ENCODE results near the gene MANF. TPM values are rescaled to one million over a fixed set of nuclear protein-coding genes. Genes with fewer than 3 reads are reported as not detected.

MANF gene
- total RNA-seq, 5 donors from 2014 or later (not counting 1 experiment from before 2014, with no cell fraction given) = 36.4 to 71.9 (median 56.7) TPM

DNA sequence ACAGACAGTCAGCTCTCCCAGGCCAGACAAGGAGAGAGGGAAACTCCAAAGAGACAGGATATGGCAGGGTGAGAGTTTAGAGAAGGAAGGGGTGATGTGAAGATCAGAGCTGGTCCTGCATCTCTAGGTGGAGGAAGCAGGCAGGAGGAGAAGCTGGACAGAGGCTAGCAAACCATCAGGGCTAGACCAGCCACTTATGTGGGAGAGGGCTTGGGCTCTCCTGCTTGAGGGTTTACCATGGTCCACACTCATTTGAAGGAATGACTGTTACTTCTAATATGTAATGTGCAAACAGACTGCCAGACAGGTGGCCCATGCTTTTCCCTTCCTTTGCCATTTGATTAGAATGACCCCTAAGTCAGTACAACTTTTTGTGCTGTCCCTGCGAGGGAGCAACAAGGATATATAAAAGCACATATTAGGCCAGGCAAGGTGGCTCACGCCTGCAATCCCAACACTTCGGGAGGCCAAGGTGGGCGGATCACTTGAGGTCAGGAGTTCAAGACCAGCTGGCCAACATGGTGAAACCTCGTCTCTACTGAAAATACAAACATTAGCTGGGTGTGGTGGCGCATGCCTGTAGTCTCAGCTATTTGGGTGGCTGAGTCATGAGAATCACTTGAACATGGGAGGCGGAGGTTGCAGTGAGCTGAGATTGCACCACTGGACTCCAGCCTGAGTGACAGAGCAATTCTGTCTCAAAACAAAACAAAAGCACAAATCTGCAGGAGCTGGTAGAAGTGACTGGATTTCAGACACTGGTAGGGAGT, 41.0 kb upstream of the MANF start:
- Mint-ChIP-seq H3K27ac (no peak overlapping the region), H3K27me3 (peaks cover 0 to 1% of the 10 kb centered on the region in 2 donors)
- H3K27ac ChIP-seq (ENCODE audit: low read length) = no peak overlapping the region

GRCh38 chr3:51350751-51351150, 34.3 kb upstream of the MANF start:
- Histone ChIP-seq H3K4me1 (ENCODE audit: control insufficient read depth in 1 of 2, extremely low read depth in 1 of 2, insufficient read depth in 2 of 2, low read length in 2 of 2) (no peaks in the 10 kb centered on the region), H3K9me3 (no peaks in the 10 kb centered on the region), H3K4me3 (ENCODE audit: control insufficient read depth in 1 of 2, extremely low read depth in 1 of 2, low read length in 1 of 2) (no peak overlapping the region), H3K27me3 (replicated peaks in 1 of 2; ENCODE audit: control insufficient read depth in 2 of 2, extremely low read depth in 1 of 2, insufficient read depth in 2 of 2, low read length in 1 of 2) (no peaks in the 10 kb centered on the region), H3K36me3 (ENCODE audit: control insufficient read depth in 2 of 2, extremely low read depth in 1 of 2, insufficient read depth in 1 of 2, low read length in 1 of 2) (no peaks in the 10 kb centered on the region), H3K27ac (ENCODE audit: low read length) (no peak overlapping the region)
- CTCF ChIA-PET = no interaction called here
- peaks cover 0 to 4% of the 10 kb centered on the region in 2 donors for H3K27me3 Mint-ChIP-seq
- no CpG with 5 or more reads among the region's 1 CpG for WGBS (ENCODE audit: insufficient coverage)
- ATAC-seq (replicated peaks in 1 of 4) = no peak
- no peaks in the 10 kb centered on the region for H3K9me3 Mint-ChIP-seq
- no peak for DNase-seq
- peaks cover 3 to 5% (median 5%) of the 10 kb centered on the region in 3 donors for H3K4me1 Mint-ChIP-seq
- no peak overlapping the region for H3K27ac Mint-ChIP-seq
- POLR2A ChIA-PET = no interaction called here
- H3K4me3 Mint-ChIP-seq = no peak overlapping the region
- peaks cover 6% of the 10 kb centered on the region for H3K36me3 Mint-ChIP-seq

More for the DNA sequence above, 41.0 kb upstream of the MANF start:
- 91% methylated on average over 4 of the region's 7 CpGs for WGBS (ENCODE audit: insufficient coverage)
- no peak for ATAC-seq (replicated peaks in 1 of 4)
- no peaks in the 10 kb centered on the region for H3K9me3 Mint-ChIP-seq
- Histone ChIP-seq H3K4me1 (ENCODE audit: control insufficient read depth in 1 of 2, extremely low read depth in 1 of 2, insufficient read depth in 2 of 2, low read length in 2 of 2) (no peaks in the 10 kb centered on the region), H3K27me3 (replicated peaks in 1 of 2; ENCODE audit: control insufficient read depth in 2 of 2, extremely low read depth in 1 of 2, insufficient read depth in 2 of 2, low read length in 1 of 2) (no peaks in the 10 kb centered on the region), H3K36me3 (ENCODE audit: control insufficient read depth in 2 of 2, extremely low read depth in 1 of 2, insufficient read depth in 1 of 2, low read length in 1 of 2) (no peaks in the 10 kb centered on the region), H3K4me3 (ENCODE audit: control insufficient read depth in 1 of 2, extremely low read depth in 1 of 2, low read length in 1 of 2) (no peak overlapping the region), H3K9me3 (no peaks in the 10 kb centered on the region)
- DNase-seq = no peak
- ChIA-PET POLR2A (no interaction called here), CTCF (interaction anchor here in 1 of 2 donors (0.6 kb wide), 1 partner anchor 398 kb away, joined by 3 read pairs; no protein-coding TSS in a partner anchor)
- H3K4me3 Mint-ChIP-seq = no peak overlapping the region
- peaks cover 2% of the 10 kb centered on the region for H3K36me3 Mint-ChIP-seq
- no peaks in the 10 kb centered on the region for H3K4me1 Mint-ChIP-seq

DNA sequence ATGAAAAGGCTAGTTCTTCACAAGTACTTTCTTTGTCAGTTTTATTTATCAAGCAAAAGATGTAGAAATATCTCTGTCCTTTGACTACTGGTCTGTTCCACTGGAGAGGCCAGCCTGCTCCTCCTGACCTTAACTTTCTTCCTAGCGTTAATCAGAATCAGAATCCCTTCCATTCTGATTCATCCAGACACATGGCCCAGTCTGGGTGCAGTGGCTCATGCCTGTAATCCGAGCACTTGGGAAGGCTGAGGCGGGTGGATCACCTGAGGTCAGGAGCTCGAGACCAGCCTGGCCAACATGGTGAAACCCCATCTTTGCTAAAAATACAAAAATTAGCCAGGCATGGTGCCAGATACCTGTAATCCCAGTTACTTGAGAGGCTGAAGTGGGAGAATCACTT, 32.0 kb upstream of the MANF start:
- ATAC-seq (replicated peaks in 1 of 4) (no peak), DNase-seq (no peak)
- no peak overlapping the region for H3K4me3 Mint-ChIP-seq

GRCh38 chr3:51353691-51354090, 31.4 kb upstream of the MANF start:
- ChIA-PET POLR2A (no interaction called here), CTCF (no interaction called here)
- Mint-ChIP-seq H3K4me1 (peaks cover 3 to 5% (median 5%) of the 10 kb centered on the region in 3 donors), H3K36me3 (peaks cover 6% of the 10 kb centered on the region), H3K9me3 (no peaks in the 10 kb centered on the region), H3K4me3 (no peak overlapping the region), H3K27me3 (peaks cover 0 to 4% of the 10 kb centered on the region in 2 donors), H3K27ac (no peak overlapping the region)
- DNase-seq (no peak), ATAC-seq (replicated peaks in 1 of 4) (no peak)
- Histone ChIP-seq H3K36me3 (ENCODE audit: control insufficient read depth in 2 of 2, extremely low read depth in 1 of 2, insufficient read depth in 1 of 2, low read length in 1 of 2) (no peaks in the 10 kb centered on the region), H3K4me1 (ENCODE audit: control insufficient read depth in 1 of 2, extremely low read depth in 1 of 2, insufficient read depth in 2 of 2, low read length in 2 of 2) (no peaks in the 10 kb centered on the region), H3K27me3 (replicated peaks in 1 of 2; ENCODE audit: control insufficient read depth in 2 of 2, extremely low read depth in 1 of 2, insufficient read depth in 2 of 2, low read length in 1 of 2) (no peaks in the 10 kb centered on the region), H3K27ac (ENCODE audit: low read length) (no peak overlapping the region), H3K4me3 (ENCODE audit: control insufficient read depth in 1 of 2, extremely low read depth in 1 of 2, low read length in 1 of 2) (no peak overlapping the region), H3K9me3 (no peaks in the 10 kb centered on the region)
- 100% methylated on average over 1 of the region's 1 CpG for WGBS (ENCODE audit: insufficient coverage)

More for the DNA sequence above, 32.0 kb upstream of the MANF start:
- no peaks in the 10 kb centered on the region for H3K27me3 ChIP-seq (replicated peaks in 1 of 2; ENCODE audit: control insufficient read depth in 2 of 2, extremely low read depth in 1 of 2, insufficient read depth in 2 of 2, low read length in 1 of 2)
- H3K4me1 ChIP-seq (ENCODE audit: control insufficient read depth in 1 of 2, extremely low read depth in 1 of 2, insufficient read depth in 2 of 2, low read length in 2 of 2) = no peaks in the 10 kb centered on the region
- no peak overlapping the region for H3K27ac ChIP-seq (ENCODE audit: low read length)
- H3K27ac Mint-ChIP-seq = no peak overlapping the region
- CTCF ChIA-PET = no interaction called here
- no peaks in the 10 kb centered on the region for H3K9me3 ChIP-seq
- POLR2A ChIA-PET = no interaction called here
- H3K27me3 Mint-ChIP-seq = peaks cover 0 to 4% of the 10 kb centered on the region in 2 donors
- no peaks in the 10 kb centered on the region for H3K9me3 Mint-ChIP-seq
- H3K4me3 ChIP-seq (ENCODE audit: control insufficient read depth in 1 of 2, extremely low read depth in 1 of 2, low read length in 1 of 2) = no peak overlapping the region
- H3K4me1 Mint-ChIP-seq = peaks cover 3 to 5% (median 5%) of the 10 kb centered on the region in 3 donors
- peaks cover 6% of the 10 kb centered on the region for H3K36me3 Mint-ChIP-seq
- H3K36me3 ChIP-seq (ENCODE audit: control insufficient read depth in 2 of 2, extremely low read depth in 1 of 2, insufficient read depth in 1 of 2, low read length in 1 of 2) = no peaks in the 10 kb centered on the region
- WGBS (ENCODE audit: insufficient coverage) = 88% methylated on average over 1 of the region's 4 CpGs

DNA sequence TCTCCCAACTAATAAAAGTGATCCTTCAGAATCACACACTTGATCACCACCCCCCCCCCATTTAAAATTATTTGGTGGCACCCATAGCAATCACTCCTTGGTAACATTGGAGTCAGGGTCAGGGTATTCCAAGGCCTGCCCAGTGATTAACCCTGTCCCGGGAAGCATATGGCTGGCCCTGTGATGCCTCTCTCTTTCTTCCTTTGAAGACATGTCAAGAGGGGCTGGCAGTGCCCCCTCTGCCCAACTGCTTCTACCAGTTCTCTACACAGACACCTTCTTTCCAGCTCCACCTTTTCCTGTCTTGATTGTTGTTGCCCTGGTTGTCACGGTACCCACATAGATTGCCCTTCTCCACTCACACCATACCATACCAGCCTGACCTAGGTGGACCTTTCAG, 30.9 kb upstream of the MANF start:
- DNase-seq (no peak), ATAC-seq (replicated peaks in 1 of 4) (no peak)
- H3K36me3 Mint-ChIP-seq = peaks cover 6% of the 10 kb centered on the region
- no peaks in the 10 kb centered on the region for H3K9me3 Mint-ChIP-seq
- CTCF ChIA-PET = no interaction called here
- no peaks in the 10 kb centered on the region for H3K36me3 ChIP-seq (ENCODE audit: control insufficient read depth in 2 of 2, extremely low read depth in 1 of 2, insufficient read depth in 1 of 2, low read length in 1 of 2)
- no peaks in the 10 kb centered on the region for H3K4me1 ChIP-seq (ENCODE audit: control insufficient read depth in 1 of 2, extremely low read depth in 1 of 2, insufficient read depth in 2 of 2, low read length in 2 of 2)
- H3K4me3 ChIP-seq (ENCODE audit: control insufficient read depth in 1 of 2, extremely low read depth in 1 of 2, low read length in 1 of 2) = no peak overlapping the region
- peaks cover 3 to 5% (median 5%) of the 10 kb centered on the region in 3 donors for H3K4me1 Mint-ChIP-seq
- no peak overlapping the region for H3K4me3 Mint-ChIP-seq
- H3K9me3 ChIP-seq = no peaks in the 10 kb centered on the region
- H3K27me3 Mint-ChIP-seq = peaks cover 0 to 4% of the 10 kb centered on the region in 2 donors
- H3K27ac ChIP-seq (ENCODE audit: low read length) = no peak overlapping the region
- WGBS (ENCODE audit: insufficient coverage) = 92% methylated on average over 2 of the region's 2 CpGs
- no peak overlapping the region for H3K27ac Mint-ChIP-seq
- POLR2A ChIA-PET = no interaction called here
- H3K27me3 ChIP-seq (replicated peaks in 1 of 2; ENCODE audit: control insufficient read depth in 2 of 2, extremely low read depth in 1 of 2, insufficient read depth in 2 of 2, low read length in 1 of 2) = no peaks in the 10 kb centered on the region

GRCh38 chr3:51354731-51355615, 30.1 kb upstream of the MANF start:
- POLR2A ChIA-PET = no interaction called here
- H3K9me3 Mint-ChIP-seq = no peaks in the 10 kb centered on the region

More at GRCh38 chr3:51354731-51355615, 30.1 kb upstream of the MANF start:
- H3K36me3 Mint-ChIP-seq = peaks cover 6% of the 10 kb centered on the region
- ATAC-seq (replicated peaks in 1 of 4) (no peak), DNase-seq (no peak)
- Histone ChIP-seq H3K27ac (ENCODE audit: low read length) (no peak overlapping the region), H3K4me3 (ENCODE audit: control insufficient read depth in 1 of 2, extremely low read depth in 1 of 2, low read length in 1 of 2) (no peak overlapping the region), H3K4me1 (ENCODE audit: control insufficient read depth in 1 of 2, extremely low read depth in 1 of 2, insufficient read depth in 2 of 2, low read length in 2 of 2) (no peaks in the 10 kb centered on the region), H3K9me3 (no peaks in the 10 kb centered on the region), H3K27me3 (replicated peaks in 1 of 2; ENCODE audit: control insufficient read depth in 2 of 2, extremely low read depth in 1 of 2, insufficient read depth in 2 of 2, low read length in 1 of 2) (no peaks in the 10 kb centered on the region), H3K36me3 (ENCODE audit: control insufficient read depth in 2 of 2, extremely low read depth in 1 of 2, insufficient read depth in 1 of 2, low read length in 1 of 2) (no peaks in the 10 kb centered on the region)
- no peak overlapping the region for H3K4me3 Mint-ChIP-seq
- WGBS (ENCODE audit: insufficient coverage) = 100% methylated on average over 3 of the region's 9 CpGs
- CTCF ChIA-PET = no interaction called here
- H3K4me1 Mint-ChIP-seq = peaks cover 3 to 5% (median 5%) of the 10 kb centered on the region in 3 donors
- no peak overlapping the region for H3K27ac Mint-ChIP-seq
- no peaks in the 10 kb centered on the region for H3K27me3 Mint-ChIP-seq

Data from T-cell (primary cell).